ENCODE results near the gene COBL. TPM values are rescaled to one million over a fixed set of nuclear protein-coding genes. Genes with fewer than 3 reads are reported as not detected.

The COBL gene
- total and polyA plus RNA-seq, 10 of the 15 experiments (the other 5 are each of a cell fraction or from before 2014, with no cell fraction given): 0.21 TPM; not detected in 9

DNA sequence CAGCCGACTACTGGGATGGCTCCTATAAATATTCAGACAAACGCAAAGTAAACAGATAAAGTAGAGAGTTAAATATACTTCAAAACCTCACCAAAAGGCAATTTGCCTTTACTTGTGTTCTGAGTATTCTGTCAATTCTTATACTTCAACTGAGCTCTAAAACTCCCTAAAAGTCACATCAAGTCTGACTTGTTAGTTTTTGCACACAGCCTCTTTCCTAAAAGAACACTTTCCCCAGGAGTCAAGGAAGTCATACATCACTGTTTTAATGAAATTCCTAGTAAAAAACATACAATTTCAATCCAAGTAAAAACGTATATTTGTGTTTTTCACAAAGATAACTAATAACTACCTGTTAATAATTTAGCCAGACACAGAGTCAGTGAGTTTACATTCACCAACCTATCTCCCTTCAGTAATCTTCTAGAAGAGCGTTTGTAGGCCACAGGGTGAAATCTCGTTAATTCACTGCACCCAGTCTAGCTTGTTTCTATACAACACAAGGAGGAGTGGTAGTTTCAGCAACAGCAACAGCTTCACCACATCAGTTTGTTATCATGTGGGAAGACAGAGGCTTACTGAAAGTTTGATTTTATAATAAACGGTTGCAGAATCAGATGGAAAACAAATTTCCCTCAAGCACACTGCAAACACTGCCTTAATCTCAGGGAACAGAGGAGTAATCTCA, 2.7 kb downstream of the COBL start (continued):
- TF ChIP-seq, protein P1, sequence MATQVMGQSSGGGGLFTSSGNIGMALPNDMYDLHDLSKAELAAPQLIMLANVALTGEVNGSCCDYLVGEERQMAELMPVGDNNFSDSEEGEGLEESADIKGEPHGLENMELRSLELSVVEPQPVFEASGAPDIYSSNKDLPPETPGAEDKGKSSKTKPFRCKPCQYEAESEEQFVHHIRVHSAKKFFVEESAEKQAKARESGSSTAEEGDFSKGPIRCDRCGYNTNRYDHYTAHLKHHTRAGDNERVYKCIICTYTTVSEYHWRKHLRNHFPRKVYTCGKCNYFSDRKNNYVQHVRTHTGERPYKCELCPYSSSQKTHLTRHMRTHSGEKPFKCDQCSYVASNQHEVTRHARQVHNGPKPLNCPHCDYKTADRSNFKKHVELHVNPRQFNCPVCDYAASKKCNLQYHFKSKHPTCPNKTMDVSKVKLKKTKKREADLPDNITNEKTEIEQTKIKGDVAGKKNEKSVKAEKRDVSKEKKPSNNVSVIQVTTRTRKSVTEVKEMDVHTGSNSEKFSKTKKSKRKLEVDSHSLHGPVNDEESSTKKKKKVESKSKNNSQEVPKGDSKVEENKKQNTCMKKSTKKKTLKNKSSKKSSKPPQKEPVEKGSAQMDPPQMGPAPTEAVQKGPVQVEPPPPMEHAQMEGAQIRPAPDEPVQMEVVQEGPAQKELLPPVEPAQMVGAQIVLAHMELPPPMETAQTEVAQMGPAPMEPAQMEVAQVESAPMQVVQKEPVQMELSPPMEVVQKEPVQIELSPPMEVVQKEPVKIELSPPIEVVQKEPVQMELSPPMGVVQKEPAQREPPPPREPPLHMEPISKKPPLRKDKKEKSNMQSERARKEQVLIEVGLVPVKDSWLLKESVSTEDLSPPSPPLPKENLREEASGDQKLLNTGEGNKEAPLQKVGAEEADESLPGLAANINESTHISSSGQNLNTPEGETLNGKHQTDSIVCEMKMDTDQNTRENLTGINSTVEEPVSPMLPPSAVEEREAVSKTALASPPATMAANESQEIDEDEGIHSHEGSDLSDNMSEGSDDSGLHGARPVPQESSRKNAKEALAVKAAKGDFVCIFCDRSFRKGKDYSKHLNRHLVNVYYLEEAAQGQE (IDR thresholded peaks at IDR 0.05; ENCODE audit: low read depth, low read length): no peak
- TF ChIP-seq, protein P2, sequence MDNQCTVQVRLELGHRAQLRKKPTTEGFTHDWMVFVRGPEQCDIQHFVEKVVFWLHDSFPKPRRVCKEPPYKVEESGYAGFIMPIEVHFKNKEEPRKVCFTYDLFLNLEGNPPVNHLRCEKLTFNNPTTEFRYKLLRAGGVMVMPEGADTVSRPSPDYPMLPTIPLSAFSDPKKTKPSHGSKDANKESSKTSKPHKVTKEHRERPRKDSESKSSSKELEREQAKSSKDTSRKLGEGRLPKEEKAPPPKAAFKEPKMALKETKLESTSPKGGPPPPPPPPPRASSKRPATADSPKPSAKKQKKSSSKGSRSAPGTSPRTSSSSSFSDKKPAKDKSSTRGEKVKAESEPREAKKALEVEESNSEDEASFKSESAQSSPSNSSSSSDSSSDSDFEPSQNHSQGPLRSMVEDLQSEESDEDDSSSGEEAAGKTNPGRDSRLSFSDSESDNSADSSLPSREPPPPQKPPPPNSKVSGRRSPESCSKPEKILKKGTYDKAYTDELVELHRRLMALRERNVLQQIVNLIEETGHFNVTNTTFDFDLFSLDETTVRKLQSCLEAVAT (IDR thresholded peaks at IDR 0.05): no peak
- no peak for TF ChIP-seq HDAC6 (IDR thresholded peaks at IDR 0.05; ENCODE audit: unreplicated experiment)

DNA sequence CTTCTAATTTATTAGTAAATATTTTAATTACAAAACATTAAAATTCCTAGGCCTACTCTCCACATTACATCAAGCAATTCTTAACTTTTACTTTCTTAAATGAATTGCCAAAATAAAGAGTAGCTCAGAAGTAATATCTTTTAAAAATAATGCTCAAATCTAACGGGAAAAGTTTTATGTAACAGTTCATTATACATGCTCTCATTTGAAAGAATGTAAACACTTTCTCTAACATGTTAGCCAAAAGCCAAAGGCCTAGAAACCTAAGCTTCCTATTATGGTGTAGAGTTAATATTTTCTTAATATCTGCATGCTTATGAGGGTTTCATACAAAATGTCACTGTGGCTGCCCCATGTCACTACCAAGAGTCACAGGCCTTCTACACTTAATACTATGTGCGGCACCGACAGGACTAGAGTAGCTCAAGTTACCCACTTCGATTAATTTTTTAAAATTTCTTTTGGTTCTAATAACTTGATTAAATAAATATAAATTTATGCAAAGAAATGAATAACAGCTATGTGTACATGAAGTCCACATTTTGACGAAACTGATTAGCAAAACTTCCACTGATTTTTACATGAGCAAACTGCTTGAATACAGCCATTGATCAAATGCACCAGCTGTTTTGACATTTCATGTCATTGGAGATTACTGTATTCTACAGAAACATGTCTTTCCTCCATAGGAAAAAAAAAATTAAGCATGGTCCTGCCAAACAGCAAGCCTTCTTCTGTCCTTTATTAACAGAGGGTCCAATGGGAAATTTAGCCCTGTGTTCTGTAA, 3.5 kb downstream of the COBL start:
- Histone ChIP-seq H3K27ac (ENCODE audit: control insufficient read depth, insufficient read depth) (no peak overlapping the region), H3K4me3 (no peak overlapping the region), H3K4me1 (ENCODE audit: control insufficient read depth, insufficient read depth, low read length) (no peaks in the 10 kb centered on the region), H4K20me1 (ENCODE audit: control insufficient read depth, insufficient read depth) (no peaks in the 10 kb centered on the region), H3K36me3 (ENCODE audit: control insufficient read depth in 2 of 2, insufficient read depth in 2 of 2, low read length in 1 of 2) (no peaks in the 10 kb centered on the region), H3K9me3 (replicated peaks; ENCODE audit: control insufficient read depth, insufficient read depth, low read length) (no peaks in the 10 kb centered on the region), H3K9ac (ENCODE audit: control insufficient read depth, insufficient read depth, low read length) (no peak overlapping the region), H3K79me2 (ENCODE audit: control insufficient read depth, insufficient read depth, low read length) (no peaks in the 10 kb centered on the region), H2AFZ (ENCODE audit: control insufficient read depth, low read depth, low read length) (no peak overlapping the region), H3K27me3 (replicated peaks in 1 of 2; ENCODE audit: control insufficient read depth in 2 of 2, insufficient read depth in 2 of 2, low read length in 1 of 2) (peaks cover 3% of the 10 kb centered on the region in 2 experiments; a peak in 3 of 4 replicates), H3K4me2 (ENCODE audit: control insufficient read depth, insufficient read depth) (no peak overlapping the region)
- SMC1A ChIA-PET (ENCODE audit: uncharacterized antibody, unreplicated experiment): no interaction called here
- CTCF ChIA-PET: no interaction called here
- ATAC-seq: no peak
- WGBS (ENCODE audit: insufficient coverage, insufficient replicate concordance, low lambda C conversion rate, missing lambda C conversion rate): 57% methylated on average over 5 of the region's 5 CpGs
- in situ Hi-C loops (cut with MboI): no loop called here
- intact Hi-C loops (cut with micrococcal nuclease; ENCODE audit: unreplicated experiment): no loop called here
- POLR2A ChIA-PET: no interaction called here
- no peak for DNase-seq (ENCODE audit: low read depth, low spot score)
- no peak for FAIRE-seq
- BruUV-seq (replicated peaks): no TSS peak
- RAD21 ChIA-PET (ENCODE audit: unreplicated experiment): no interaction called here
- TF ChIP-seq TCF3 (IDR thresholded peaks at IDR 0.05; ENCODE audit: borderline replicate concordance, insufficient read depth, low read depth, low read length) (no peak), DPF2 (IDR thresholded peaks at IDR 0.05) (no peak), JUND (IDR thresholded peaks at IDR 0.05; ENCODE audit: low read depth, low read length) (no peak), NRF1 (conservative IDR thresholded peaks at IDR 0.05; ENCODE audit: low read depth, low read length) (no peak), EED (IDR thresholded peaks at IDR 0.05; ENCODE audit: low read depth) (no peak), RELA (IDR thresholded peaks at IDR 0.05; ENCODE audit: borderline replicate concordance, partially characterized antibody) (no peak), EP300 (IDR thresholded peaks at IDR 0.05; ENCODE audit: borderline replicate concordance in 1 of 2, control insufficient read depth in 1 of 2, low read depth in 2 of 2, low read length in 2 of 2) (no peak)
- TF ChIP-seq, protein P3, sequence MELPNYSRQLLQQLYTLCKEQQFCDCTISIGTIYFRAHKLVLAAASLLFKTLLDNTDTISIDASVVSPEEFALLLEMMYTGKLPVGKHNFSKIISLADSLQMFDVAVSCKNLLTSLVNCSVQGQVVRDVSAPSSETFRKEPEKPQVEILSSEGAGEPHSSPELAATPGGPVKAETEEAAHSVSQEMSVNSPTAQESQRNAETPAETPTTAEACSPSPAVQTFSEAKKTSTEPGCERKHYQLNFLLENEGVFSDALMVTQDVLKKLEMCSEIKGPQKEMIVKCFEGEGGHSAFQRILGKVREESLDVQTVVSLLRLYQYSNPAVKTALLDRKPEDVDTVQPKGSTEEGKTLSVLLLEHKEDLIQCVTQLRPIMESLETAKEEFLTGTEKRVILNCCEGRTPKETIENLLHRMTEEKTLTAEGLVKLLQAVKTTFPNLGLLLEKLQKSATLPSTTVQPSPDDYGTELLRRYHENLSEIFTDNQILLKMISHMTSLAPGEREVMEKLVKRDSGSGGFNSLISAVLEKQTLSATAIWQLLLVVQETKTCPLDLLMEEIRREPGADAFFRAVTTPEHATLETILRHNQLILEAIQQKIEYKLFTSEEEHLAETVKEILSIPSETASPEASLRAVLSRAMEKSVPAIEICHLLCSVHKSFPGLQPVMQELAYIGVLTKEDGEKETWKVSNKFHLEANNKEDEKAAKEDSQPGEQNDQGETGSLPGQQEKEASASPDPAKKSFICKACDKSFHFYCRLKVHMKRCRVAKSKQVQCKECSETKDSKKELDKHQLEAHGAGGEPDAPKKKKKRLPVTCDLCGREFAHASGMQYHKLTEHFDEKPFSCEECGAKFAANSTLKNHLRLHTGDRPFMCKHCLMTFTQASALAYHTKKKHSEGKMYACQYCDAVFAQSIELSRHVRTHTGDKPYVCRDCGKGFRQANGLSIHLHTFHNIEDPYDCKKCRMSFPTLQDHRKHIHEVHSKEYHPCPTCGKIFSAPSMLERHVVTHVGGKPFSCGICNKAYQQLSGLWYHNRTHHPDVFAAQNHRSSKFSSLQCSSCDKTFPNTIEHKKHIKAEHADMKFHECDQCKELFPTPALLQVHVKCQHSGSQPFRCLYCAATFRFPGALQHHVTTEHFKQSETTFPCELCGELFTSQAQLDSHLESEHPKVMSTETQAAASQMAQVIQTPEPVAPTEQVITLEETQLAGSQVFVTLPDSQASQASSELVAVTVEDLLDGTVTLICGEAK (IDR thresholded peaks at IDR 0.05; ENCODE audit: borderline replicate concordance): no peak

Data from GM12878 (cell line).